Measurements from ENCODE around the gene PGLYRP2.

The PGLYRP2 gene

GRCh38 chr19:15444505-15445226, 34.6 kb downstream of the PGLYRP2 start:
- DNase-seq, result no peak
- intact Hi-C loops (cut with DNase I), result no loop called here

GRCh38 chr19:15443838-15444237, 35.5 kb downstream of the PGLYRP2 start:
- DNase-seq, result no peak

GRCh38 chr19:15443325-15443724, 36.0 kb downstream of the PGLYRP2 start:
- no peak for DNase-seq
- intact Hi-C loops (cut with DNase I), result no loop called here

More at GRCh38 chr19:15443838-15444237, 35.5 kb downstream of the PGLYRP2 start:
- intact Hi-C loops (cut with DNase I), result no loop called here

- intact Hi-C loops (cut with DNase I), result no loop called here
- no peak for DNase-seq
Measured at GRCh38 chr19:15442142-15442920, 37.0 kb downstream of the PGLYRP2 start.

GRCh38 chr19:15441317-15441716, 38.0 kb downstream of the PGLYRP2 start:
- DNase-seq, result no peak
- intact Hi-C loops (cut with DNase I), result no loop called here

GRCh38 chr19:15439821-15440641, 39.3 kb downstream of the PGLYRP2 start:
- intact Hi-C loops (cut with DNase I), result no loop called here
- DNase-seq, result peak in 2 of 10 donors; percentile 57 to 77

GRCh38 chr19:15439078-15439799, 40.1 kb downstream of the PGLYRP2 start:
- intact Hi-C loops (cut with DNase I), result no loop called here
- DNase-seq, result peak in 2 of 10 donors; percentile 60 to 70

- DNase-seq, result peak in 2 of 10 donors; percentile 57 to 72
Measured at GRCh38 chr19:15438577-15438976, 40.7 kb downstream of the PGLYRP2 start.

GRCh38 chr19:15438124-15438496, 41.2 kb downstream of the PGLYRP2 start:
- intact Hi-C loops (cut with DNase I), result no loop called here

More at GRCh38 chr19:15438577-15438976, 40.7 kb downstream of the PGLYRP2 start:
- intact Hi-C loops (cut with DNase I), result no loop called here

GRCh38 chr19:15437355-15438123, 41.8 kb downstream of the PGLYRP2 start:
- peak in 2 of 10 donors; percentile 36 to 54 for DNase-seq
- intact Hi-C loops (cut with DNase I), result no loop called here

More at GRCh38 chr19:15438124-15438496, 41.2 kb downstream of the PGLYRP2 start:
- peak in 1 of 10 donors; percentile 24 for DNase-seq

GRCh38 chr19:15436826-15437110, 42.5 kb downstream of the PGLYRP2 start:
- peak in 2 of 10 donors; percentile 14 to 61 for DNase-seq
- intact Hi-C loops (cut with DNase I), result no loop called here

- DNase-seq, result peak in 1 of 10 donors; percentile 15
- intact Hi-C loops (cut with DNase I), result no loop called here
Measured at GRCh38 chr19:15436012-15436825, 43.1 kb downstream of the PGLYRP2 start.

- DNase-seq, result peak in 2 of 10 donors; percentile 66 to 72
- intact Hi-C loops (cut with DNase I), result loop anchor here (2.0 to 5.0 kb wide), 4 partner anchors 15 to 166 kb away; partner anchors contain the start of genes AKAP8, AKAP8L and WIZ
Measured at GRCh38 chr19:15433519-15434069, 45.7 kb downstream of the PGLYRP2 start.

GRCh38 chr19:15432629-15433518, 46.4 kb downstream of the PGLYRP2 start:
- intact Hi-C loops (cut with DNase I), result loop anchor here (2.0 to 5.0 kb wide), 4 partner anchors 14 to 166 kb away; partner anchors contain the start of genes AKAP8, AKAP8L and WIZ
- DNase-seq, result peak; percentile 88 to 99 (median 93)

GRCh38 chr19:15432018-15432494, 47.2 kb downstream of the PGLYRP2 start:
- peak in 3 of 10 donors; percentile 25 to 81 (median 59) for DNase-seq
- intact Hi-C loops (cut with DNase I), result loop anchor here (2.0 to 5.0 kb wide), 4 partner anchors 13 to 165 kb away; partner anchors contain the start of genes AKAP8, AKAP8L and WIZ

- peak in 3 of 10 donors; percentile 18 to 42 (median 31) for DNase-seq
- intact Hi-C loops (cut with DNase I), result loop anchor here (2.0 to 5.0 kb wide), 4 partner anchors 13 to 164 kb away; partner anchors contain the start of genes AKAP8, AKAP8L and WIZ
Measured at GRCh38 chr19:15431396-15432017, 47.8 kb downstream of the PGLYRP2 start.

All from posterior cingulate gyrus (tissue), 11 donors.